ENCODE measurements around the gene SMPD3. TPM values are rescaled to one million over a fixed set of nuclear protein-coding genes. Genes with fewer than 3 reads are reported as not detected.

SMPD3 gene
- total and polyA plus RNA-seq, 2 of the 4 experiments (the other 2 are of a cell fraction): not detected

DNA sequence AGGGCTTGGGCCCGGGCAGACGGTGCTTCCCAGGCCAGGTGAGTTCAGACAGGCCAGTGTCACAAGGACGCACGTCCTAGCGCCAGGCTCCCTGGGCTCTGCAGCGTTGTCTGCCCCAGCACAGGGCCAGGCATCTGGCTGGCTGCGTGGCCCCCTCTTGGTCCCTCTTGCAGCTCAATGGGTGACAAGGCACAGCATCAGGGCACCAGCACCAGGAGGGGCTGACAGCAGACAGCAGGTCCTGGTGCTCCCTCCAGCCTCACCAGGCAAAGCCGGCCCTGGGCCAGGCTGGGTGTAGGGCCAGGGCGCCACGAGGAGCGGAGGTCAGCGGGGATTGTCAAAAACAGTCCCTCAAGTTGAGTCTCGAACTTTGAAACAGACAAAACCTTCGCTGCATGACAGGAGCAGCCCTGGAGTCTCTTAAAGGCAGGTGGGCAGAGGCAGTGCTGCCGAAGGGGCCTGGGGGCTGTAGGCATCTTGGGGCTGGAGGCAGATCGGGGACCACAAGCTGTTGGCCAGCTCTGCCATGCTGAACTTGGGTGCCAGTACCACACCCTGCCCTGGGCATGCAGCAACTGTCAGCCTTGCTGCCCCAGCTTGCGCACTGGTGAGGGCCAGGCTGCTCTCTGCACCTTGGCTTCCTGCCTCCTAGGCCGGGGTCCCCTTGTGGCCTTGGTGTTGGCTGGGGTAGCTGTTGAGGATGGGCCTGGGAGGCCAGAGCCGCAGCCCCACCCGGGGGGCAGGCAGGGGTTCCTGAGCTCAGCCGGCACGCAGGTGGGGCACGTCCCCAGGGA is 88.7 kb downstream of the SMPD3 start:
- 94% methylated on average over 17 of the region's 23 CpGs; no CpG with 5 or more reads in 1 of the 2 experiments for WGBS, 2 experiments (ENCODE audit: extremely low coverage in 2 of 2, insufficient read length in 1 of 2)
- Histone ChIP-seq H4K91ac (ENCODE audit: insufficient read depth, low read depth, low read length) (no peak overlapping the region), H2AFZ (replicated peaks; ENCODE audit: low read length, poor library complexity) (no peak overlapping the region), H2BK15ac (ENCODE audit: low read depth, low read length) (no peak overlapping the region), H2BK20ac (ENCODE audit: low read depth, low read length) (no peak overlapping the region), H4K20me1 (ENCODE audit: insufficient read depth, low read length) (no peaks in the 10 kb centered on the region), H3K9me1 (ENCODE audit: insufficient read depth, low read length) (no peaks in the 10 kb centered on the region), H4K8ac (ENCODE audit: low read depth in 2 of 2, low read length in 2 of 2) (no peak overlapping the region), H3K4me2 (ENCODE audit: low read depth, low read length) (no peak overlapping the region), H3K27ac (ENCODE audit: insufficient read depth, low read length) (no peak overlapping the region), H3K18ac (ENCODE audit: low read depth, low read length) (no peak overlapping the region), H3K14ac (replicated peaks; ENCODE audit: low read depth, low read length) (no peak overlapping the region), H3K27me3 (ENCODE audit: control insufficient read depth, insufficient read depth, low read length) (no peaks in the 10 kb centered on the region; the same call in 1 of the 2 replicates), H4K5ac (ENCODE audit: low read depth, low read length) (no peak overlapping the region), H3K23ac (ENCODE audit: low read depth, low read length) (no peak overlapping the region), H2AK9ac (replicated peaks; ENCODE audit: low read depth, low read length, poor library complexity) (no peak overlapping the region), H3K79me1 (ENCODE audit: low read depth in 1 of 2, low read length in 2 of 2) (no peaks in the 10 kb centered on the region; a peak in 1 of 4 replicates), H3K36me3 (ENCODE audit: control insufficient read depth, insufficient read depth, low read length) (peaks cover 29% of the 10 kb centered on the region), H2BK120ac (ENCODE audit: low read depth, low read length) (no peak overlapping the region), H3K9ac (ENCODE audit: low read depth, low read length) (no peak overlapping the region), H3K4me3 (ENCODE audit: insufficient read depth, low read depth, low read length) (no peak overlapping the region), H3K9me3 (ENCODE audit: control insufficient read depth, insufficient read depth, low read length) (no peaks in the 10 kb centered on the region), H3K4me1 (ENCODE audit: control insufficient read depth, insufficient read depth, low read length) (no peaks in the 10 kb centered on the region), H2BK5ac (ENCODE audit: low read depth, low read length, poor library complexity, severe bottlenecking) (no peak overlapping the region), H3K56ac (ENCODE audit: extremely low read depth, insufficient read depth, low read length) (no peak overlapping the region), H3K4ac (ENCODE audit: low read depth, low read length) (no peak overlapping the region), H2AK5ac (ENCODE audit: low read depth, low read length) (no peak overlapping the region)
- TF ChIP-seq BHLHE40 (IDR thresholded peaks at IDR 0.05; ENCODE audit: low read depth, low read length) (no peak), RFX5 (IDR thresholded peaks at IDR 0.05; ENCODE audit: low read depth, low read length) (no peak), CEBPB (IDR thresholded peaks at IDR 0.05; ENCODE audit: low read depth, low read length) (no peak), RAD21 (IDR thresholded peaks at IDR 0.05; ENCODE audit: low read length) (no peak), MAFK (IDR thresholded peaks at IDR 0.05; ENCODE audit: low read depth, low read length) (no peak), NFE2L2 (IDR thresholded peaks at IDR 0.05; ENCODE audit: low read depth, low read length) (no peak), MXI1 (IDR thresholded peaks at IDR 0.05; ENCODE audit: borderline replicate concordance, low read depth, low read length) (no peak), POLR2A (IDR thresholded peaks at IDR 0.05; ENCODE audit: low read depth, low read length) (no peak)
- TF ChIP-seq, protein P1, sequence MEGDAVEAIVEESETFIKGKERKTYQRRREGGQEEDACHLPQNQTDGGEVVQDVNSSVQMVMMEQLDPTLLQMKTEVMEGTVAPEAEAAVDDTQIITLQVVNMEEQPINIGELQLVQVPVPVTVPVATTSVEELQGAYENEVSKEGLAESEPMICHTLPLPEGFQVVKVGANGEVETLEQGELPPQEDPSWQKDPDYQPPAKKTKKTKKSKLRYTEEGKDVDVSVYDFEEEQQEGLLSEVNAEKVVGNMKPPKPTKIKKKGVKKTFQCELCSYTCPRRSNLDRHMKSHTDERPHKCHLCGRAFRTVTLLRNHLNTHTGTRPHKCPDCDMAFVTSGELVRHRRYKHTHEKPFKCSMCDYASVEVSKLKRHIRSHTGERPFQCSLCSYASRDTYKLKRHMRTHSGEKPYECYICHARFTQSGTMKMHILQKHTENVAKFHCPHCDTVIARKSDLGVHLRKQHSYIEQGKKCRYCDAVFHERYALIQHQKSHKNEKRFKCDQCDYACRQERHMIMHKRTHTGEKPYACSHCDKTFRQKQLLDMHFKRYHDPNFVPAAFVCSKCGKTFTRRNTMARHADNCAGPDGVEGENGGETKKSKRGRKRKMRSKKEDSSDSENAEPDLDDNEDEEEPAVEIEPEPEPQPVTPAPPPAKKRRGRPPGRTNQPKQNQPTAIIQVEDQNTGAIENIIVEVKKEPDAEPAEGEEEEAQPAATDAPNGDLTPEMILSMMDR (conservative IDR thresholded peaks at IDR 0.05; ENCODE audit: low read depth, low read length): no peak
- DNase-seq: no peak
- intact Hi-C loops (cut with micrococcal nuclease) (no loop called here), dilution Hi-C loops (cut with HindIII; ENCODE audit: low sequenced_read_pairs, unreplicated experiment) (no loop called here), in situ Hi-C loops (cut with MboI; ENCODE audit: low sequenced_read_pairs) (no loop called here)
- no peak for ATAC-seq (ENCODE audit: low read depth)
- ChIA-PET POLR2A (ENCODE audit: unreplicated experiment) (no interaction called here), CTCF (no interaction called here)
- no TSS peak for BruUV-seq (replicated peaks)

Data from IMR-90 (cell line).